HCT116 (cell line): ENCODE results near the gene SPOCD1. TPM values are rescaled to one million over a fixed set of nuclear protein-coding genes. Genes with fewer than 3 reads are reported as not detected.

Source experiments
- ATAC-seq: fragments of 200-7000 bp; cut with Tn5 transposase; 2 replicates; pipeline ENCODE4 v1.9.1; 2020; ENCODE audit warnings: mild to moderate bottlenecking, moderate library complexity
- BruUV-seq: library from RNA; stranded (reverse); fragments of 400-500 nt; replicated peaks from 2 replicates; lab custom pipeline; 2021; lab: Mats Ljungman, UMichigan
- CTCF ChIA-PET: fragments of 300-600 bp; sonication (Branson Sonifier 250); formaldehyde crosslinking; loops from one replicate; lab custom pipeline; 2021; ENCODE audit warnings: antibody characterized with exemption; lab: Charles Lee
- POLR2A ChIA-PET: fragments of 300-600, 350-600 bp; sonication (Branson Sonifier 250); formaldehyde crosslinking; loops from one replicate; lab custom pipeline; 2021; ENCODE audit warnings: antibody characterized with exemption; lab: Charles Lee
- RAD21 ChIA-PET, 2 experiments: fragments of 300-600 bp; sonication (Branson Sonifier 250); formaldehyde crosslinking; loops; one replicate each; lab custom pipeline; 2023; ENCODE audit warnings: low total read pairs in 2 of 2; ENCODE audit not compliant: uncharacterized antibody in 2 of 2, unreplicated experiment in 2 of 2, low non-redundant PET in 1 of 2; lab: Charles Lee
- DNase-seq: peaks from one replicate; pipeline ENCODE4 v3.0.0-alpha.2; 2010; ENCODE audit warnings: low read depth, low spot score
- H2AFZ ChIP-seq: fragments of 200-600 bp; shearing (Covaris generic), sonication (generic); 2 replicates; pipeline ENCODE4 v1.6.1; 2017; ENCODE audit warnings: low read depth, mixed run types, mixed read lengths, antibody characterized with exemption, low read length; ENCODE audit not compliant: poor library complexity, severe bottlenecking
- H3K27ac ChIP-seq: 2 replicates; pipeline ENCODE4 v1.5.1; 2012; ENCODE audit warnings: low read depth, low read length
- H3K27me3 ChIP-seq: fragments of 200-600 bp; sonication (generic); 2 replicates; pipeline ENCODE4 v1.6.1; 2016; ENCODE audit warnings: mixed run types, low read length, mixed read lengths; ENCODE audit not compliant: insufficient read depth
- H3K36me3 ChIP-seq, 2 experiments: fragments of 200-500 bp in 1 of 2; fragments of 200-600 bp in 1 of 2; sonication (Bioruptor generic) in 1 of 2; sonication (generic) in 1 of 2; 2 replicates each; pipeline versions ENCODE4 v1.5.1 to v1.6.1; 2014 to 2016; ENCODE audit warnings: low read length in 2 of 2, inconsistent platforms in 1 of 2, mixed read lengths in 1 of 2, mixed run types in 1 of 2; ENCODE audit not compliant: insufficient read depth in 2 of 2, control insufficient read depth in 1 of 2
- H3K4me1 ChIP-seq, 2 experiments: fragments of 200-600 bp in 1 of 2; sonication (generic) in 1 of 2; 2 replicates each; pipeline versions ENCODE4 v1.5.1 to v1.6.1; 2012 to 2017; ENCODE audit warnings: low read length in 2 of 2, inconsistent platforms in 1 of 2, mild to moderate bottlenecking in 1 of 2, mixed read lengths in 1 of 2, mixed run types in 1 of 2, moderate library complexity in 1 of 2; ENCODE audit not compliant: insufficient read depth in 2 of 2, control insufficient read depth in 1 of 2
- H3K4me2 ChIP-seq: fragments of 200-600 bp; sonication (generic); 2 replicates; pipeline ENCODE4 v1.6.1; 2017; ENCODE audit warnings: mixed run types, low read length, mixed read lengths
- H3K4me3 ChIP-seq, 2 experiments: fragments of 200-600 bp in 1 of 2; sonication (generic) in 1 of 2; replicated peaks in 1 of 2; 2 replicates each; pipeline ENCODE4 v1.5.1; 2011 to 2016; ENCODE audit warnings: low read length in 2 of 2, control low read depth in 1 of 2, low read depth in 1 of 2, mild to moderate bottlenecking in 1 of 2, mixed read lengths in 1 of 2, mixed run types in 1 of 2
- H3K79me2 ChIP-seq: fragments of 200-600 bp; sonication (generic); 2 replicates; pipeline ENCODE4 v1.6.1; 2017; ENCODE audit warnings: mild to moderate bottlenecking, mixed run types, low read length, moderate library complexity, mixed read lengths; ENCODE audit not compliant: insufficient read depth
- H3K9ac ChIP-seq: fragments of 200-600 bp; sonication (generic); 2 replicates; pipeline ENCODE4 v1.6.1; 2016; ENCODE audit warnings: low read length, mixed read lengths
- H3K9me2 ChIP-seq: fragments of 200-600 bp; sonication (generic), shearing (Covaris generic); 2 replicates; pipeline ENCODE4 v1.6.1; 2017; ENCODE audit warnings: mixed run types, mild to moderate bottlenecking, moderate library complexity; ENCODE audit not compliant: insufficient read depth
- H3K9me3 ChIP-seq, 2 experiments: fragments of 200-500 bp in 1 of 2; fragments of 200-600 bp in 1 of 2; sonication (Bioruptor generic) in 1 of 2; sonication (generic) in 1 of 2; 2 replicates each; pipeline ENCODE4 v1.6.1; 2014 to 2017; ENCODE audit warnings: low read length in 2 of 2, mixed read lengths in 2 of 2, inconsistent platforms in 1 of 2, low read depth in 1 of 2, mild to moderate bottlenecking in 1 of 2, mixed run types in 1 of 2, moderate library complexity in 1 of 2; ENCODE audit not compliant: control insufficient read depth in 1 of 2, insufficient read depth in 1 of 2
- H4K20me1 ChIP-seq: fragments of 200-600 bp; sonication (generic), shearing (Covaris generic); 2 replicates; pipeline ENCODE4 v1.6.1; 2017; ENCODE audit warnings: mixed run types, mild to moderate bottlenecking, moderate library complexity; ENCODE audit not compliant: insufficient read depth
- CBX3 ChIP-seq: IDR thresholded peaks from 2 replicates; pipeline ENCODE4 v1.6.1; 2012; ENCODE audit warnings: low read depth
- EGR1 ChIP-seq: IDR thresholded peaks from 2 replicates; pipeline ENCODE4 v1.6.1; 2012; ENCODE audit warnings: low read depth
- ELF1 ChIP-seq: IDR thresholded peaks from 2 replicates; pipeline ENCODE4 v1.6.1; 2012; ENCODE audit warnings: low read depth, borderline replicate concordance
- EZH2phosphoT487 ChIP-seq: fragments of 200-600 bp; IDR thresholded peaks from 2 replicates; pipeline ENCODE4 v1.6.1; 2018; ENCODE audit warnings: antibody characterized with exemption, borderline replicate concordance
- JUND ChIP-seq: IDR thresholded peaks from 2 replicates; pipeline ENCODE4 v1.6.1; 2012
- SIN3A ChIP-seq: IDR thresholded peaks from 2 replicates; pipeline ENCODE4 v1.6.1; 2012; ENCODE audit warnings: low read depth
- ZFX ChIP-seq: fragments of 450-650 bp; IDR thresholded peaks from 2 replicates; pipeline ENCODE4 v1.6.1; 2017
- intact Hi-C: fragments of 100-400 bp; cut with micrococcal nuclease; formaldehyde crosslinking; loops from 2 replicates; pipeline ENCODE4 v1.10.0; 2022
- total RNA-seq: library from RNA; stranded (reverse); gene quantifications from one replicate; pipeline ENCODE4 v1.2.1, GENCODE V29; 2021; ENCODE audit not compliant: unreplicated experiment
- TF ChIP-seq, protein P1 (sequence below): IDR thresholded peaks from 2 replicates; pipeline ENCODE4 v1.6.1; 2012; ENCODE audit warnings: low read depth
- TF ChIP-seq, protein P2 (sequence below), 3 experiments: fragments of 200-600 bp in 1 of 3; sonication (generic) in 1 of 3; IDR thresholded peaks in 2 of 3; conservative IDR thresholded peaks in 1 of 3; 2 replicates each; pipeline ENCODE4 v1.5.1; 2012 to 2017; ENCODE audit warnings: low read depth in 2 of 3, low read length in 2 of 3, antibody characterized with exemption in 1 of 3, borderline replicate concordance in 1 of 3, control low read depth in 1 of 3, mild to moderate bottlenecking in 1 of 3, mixed read lengths in 1 of 3, mixed run types in 1 of 3, moderate library complexity in 1 of 3; ENCODE audit not compliant: insufficient read depth in 1 of 3
- TF ChIP-seq, protein P3 (sequence below): IDR thresholded peaks from 2 replicates; pipeline ENCODE4 v1.6.1; 2011; ENCODE audit warnings: mild to moderate bottlenecking, low read length, moderate library complexity; ENCODE audit not compliant: insufficient replicate concordance; ENCODE audit errors: extremely low read depth

The SPOCD1 gene
- total RNA-seq, 1 experiment from 2014 or later, result 5.0 TPM

DNA sequence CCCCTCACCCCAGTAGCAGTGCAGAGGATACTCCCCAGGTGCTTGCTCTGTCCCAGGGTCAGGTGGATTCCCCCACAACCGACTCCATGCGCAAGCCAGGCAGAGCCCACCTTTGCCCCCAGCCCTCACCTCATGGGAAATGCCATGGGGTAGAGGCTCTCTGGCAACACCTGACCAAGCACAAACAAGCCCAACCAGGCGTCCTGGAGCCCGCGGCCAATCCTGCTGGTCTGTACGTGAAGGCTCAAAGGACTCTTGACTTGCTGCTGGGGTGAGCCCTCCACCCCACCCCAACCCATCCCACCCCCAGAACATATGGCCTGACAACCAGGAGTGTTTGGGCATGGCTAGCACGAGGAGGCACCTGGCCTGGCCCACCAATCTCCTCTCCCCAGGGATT is 53.5 kb downstream of the SPOCD1 start:
- CTCF ChIA-PET, result interaction anchor here (0.6 to 3.6 kb wide), 9 partner anchors 14 to 374 kb away, joined by 3 to 27 read pairs (median 3); no protein-coding TSS in a partner anchor
- H3K4me1 ChIP-seq, result peaks cover 31 to 57% of the 10 kb centered on the region in 2 experiments
- ATAC-seq, result peak; percentile 2
- intact Hi-C loops, result loop anchor here (2.0 kb wide), 1 partner anchor 26 kb away; no protein-coding TSS in a partner anchor
- BruUV-seq, result no TSS peak
- POLR2A ChIA-PET, result interaction anchor here (1.2 kb wide), 1 partner anchor 27 kb away, joined by 3 read pairs; no protein-coding TSS in a partner anchor
- no peaks in the 10 kb centered on the region for H3K27me3 ChIP-seq
- H3K9me2 ChIP-seq, result no peaks in the 10 kb centered on the region
- DNase-seq, result no peak
- no peaks in the 10 kb centered on the region for H4K20me1 ChIP-seq
- H3K4me2 ChIP-seq, result peak overlapping the region; percentile 96
- H3K9me3 ChIP-seq, result no peaks in the 10 kb centered on the region
- TF ChIP-seq, protein P1, sequence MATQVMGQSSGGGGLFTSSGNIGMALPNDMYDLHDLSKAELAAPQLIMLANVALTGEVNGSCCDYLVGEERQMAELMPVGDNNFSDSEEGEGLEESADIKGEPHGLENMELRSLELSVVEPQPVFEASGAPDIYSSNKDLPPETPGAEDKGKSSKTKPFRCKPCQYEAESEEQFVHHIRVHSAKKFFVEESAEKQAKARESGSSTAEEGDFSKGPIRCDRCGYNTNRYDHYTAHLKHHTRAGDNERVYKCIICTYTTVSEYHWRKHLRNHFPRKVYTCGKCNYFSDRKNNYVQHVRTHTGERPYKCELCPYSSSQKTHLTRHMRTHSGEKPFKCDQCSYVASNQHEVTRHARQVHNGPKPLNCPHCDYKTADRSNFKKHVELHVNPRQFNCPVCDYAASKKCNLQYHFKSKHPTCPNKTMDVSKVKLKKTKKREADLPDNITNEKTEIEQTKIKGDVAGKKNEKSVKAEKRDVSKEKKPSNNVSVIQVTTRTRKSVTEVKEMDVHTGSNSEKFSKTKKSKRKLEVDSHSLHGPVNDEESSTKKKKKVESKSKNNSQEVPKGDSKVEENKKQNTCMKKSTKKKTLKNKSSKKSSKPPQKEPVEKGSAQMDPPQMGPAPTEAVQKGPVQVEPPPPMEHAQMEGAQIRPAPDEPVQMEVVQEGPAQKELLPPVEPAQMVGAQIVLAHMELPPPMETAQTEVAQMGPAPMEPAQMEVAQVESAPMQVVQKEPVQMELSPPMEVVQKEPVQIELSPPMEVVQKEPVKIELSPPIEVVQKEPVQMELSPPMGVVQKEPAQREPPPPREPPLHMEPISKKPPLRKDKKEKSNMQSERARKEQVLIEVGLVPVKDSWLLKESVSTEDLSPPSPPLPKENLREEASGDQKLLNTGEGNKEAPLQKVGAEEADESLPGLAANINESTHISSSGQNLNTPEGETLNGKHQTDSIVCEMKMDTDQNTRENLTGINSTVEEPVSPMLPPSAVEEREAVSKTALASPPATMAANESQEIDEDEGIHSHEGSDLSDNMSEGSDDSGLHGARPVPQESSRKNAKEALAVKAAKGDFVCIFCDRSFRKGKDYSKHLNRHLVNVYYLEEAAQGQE, result no peak
- TF ChIP-seq SIN3A (no peak), EGR1 (no peak), ELF1 (no peak), ZFX (no peak), EZH2phosphoT487 (no peak), JUND (no peak), CBX3 (no peak)
- TF ChIP-seq, protein P2, sequence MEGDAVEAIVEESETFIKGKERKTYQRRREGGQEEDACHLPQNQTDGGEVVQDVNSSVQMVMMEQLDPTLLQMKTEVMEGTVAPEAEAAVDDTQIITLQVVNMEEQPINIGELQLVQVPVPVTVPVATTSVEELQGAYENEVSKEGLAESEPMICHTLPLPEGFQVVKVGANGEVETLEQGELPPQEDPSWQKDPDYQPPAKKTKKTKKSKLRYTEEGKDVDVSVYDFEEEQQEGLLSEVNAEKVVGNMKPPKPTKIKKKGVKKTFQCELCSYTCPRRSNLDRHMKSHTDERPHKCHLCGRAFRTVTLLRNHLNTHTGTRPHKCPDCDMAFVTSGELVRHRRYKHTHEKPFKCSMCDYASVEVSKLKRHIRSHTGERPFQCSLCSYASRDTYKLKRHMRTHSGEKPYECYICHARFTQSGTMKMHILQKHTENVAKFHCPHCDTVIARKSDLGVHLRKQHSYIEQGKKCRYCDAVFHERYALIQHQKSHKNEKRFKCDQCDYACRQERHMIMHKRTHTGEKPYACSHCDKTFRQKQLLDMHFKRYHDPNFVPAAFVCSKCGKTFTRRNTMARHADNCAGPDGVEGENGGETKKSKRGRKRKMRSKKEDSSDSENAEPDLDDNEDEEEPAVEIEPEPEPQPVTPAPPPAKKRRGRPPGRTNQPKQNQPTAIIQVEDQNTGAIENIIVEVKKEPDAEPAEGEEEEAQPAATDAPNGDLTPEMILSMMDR (IDR thresholded peaks at IDR 0.05 in 2 of 3, conservative IDR thresholded peaks at IDR 0.05 in 1 of 3; ENCODE audit: borderline replicate concordance in 1 of 3, insufficient read depth in 1 of 3, low read depth in 2 of 3, low read length in 2 of 3), result no peak
- TF ChIP-seq, protein P3, sequence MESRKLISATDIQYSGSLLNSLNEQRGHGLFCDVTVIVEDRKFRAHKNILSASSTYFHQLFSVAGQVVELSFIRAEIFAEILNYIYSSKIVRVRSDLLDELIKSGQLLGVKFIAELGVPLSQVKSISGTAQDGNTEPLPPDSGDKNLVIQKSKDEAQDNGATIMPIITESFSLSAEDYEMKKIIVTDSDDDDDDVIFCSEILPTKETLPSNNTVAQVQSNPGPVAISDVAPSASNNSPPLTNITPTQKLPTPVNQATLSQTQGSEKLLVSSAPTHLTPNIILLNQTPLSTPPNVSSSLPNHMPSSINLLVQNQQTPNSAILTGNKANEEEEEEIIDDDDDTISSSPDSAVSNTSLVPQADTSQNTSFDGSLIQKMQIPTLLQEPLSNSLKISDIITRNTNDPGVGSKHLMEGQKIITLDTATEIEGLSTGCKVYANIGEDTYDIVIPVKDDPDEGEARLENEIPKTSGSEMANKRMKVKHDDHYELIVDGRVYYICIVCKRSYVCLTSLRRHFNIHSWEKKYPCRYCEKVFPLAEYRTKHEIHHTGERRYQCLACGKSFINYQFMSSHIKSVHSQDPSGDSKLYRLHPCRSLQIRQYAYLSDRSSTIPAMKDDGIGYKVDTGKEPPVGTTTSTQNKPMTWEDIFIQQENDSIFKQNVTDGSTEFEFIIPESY, result no peak
- no peak overlapping the region for H2AFZ ChIP-seq
- peak overlapping the region; percentile 57; the same call in 1 of the 2 replicates for H3K9ac ChIP-seq
- no peaks in the 10 kb centered on the region for H3K79me2 ChIP-seq
- H3K27ac ChIP-seq, result no peak overlapping the region
- H3K36me3 ChIP-seq, result no peaks in the 10 kb centered on the region
- H3K4me3 ChIP-seq, result peak overlapping the region; percentile 61 to 71
- RAD21 ChIA-PET, result interaction anchor here in 1 of 2 experiments (1.8 kb wide), 1 partner anchor 202 kb away, joined by 17 read pairs; no protein-coding TSS in a partner anchor
